Osteocyte (in vitro differentiated cells): ENCODE measurements around the gene HLCS. TPM values are rescaled to one million over a fixed set of nuclear protein-coding genes. Genes with fewer than 3 reads are reported as not detected.

Source experiments
- DNase-seq: peaks from one replicate; pipeline ENCODE4 v3.0.0; 2021; ENCODE audit warnings: mixed read lengths; ENCODE audit not compliant: unreplicated experiment; ENCODE audit errors: extremely low spot score
- H3K27ac Mint-ChIP-seq: one replicate; pipeline ENCODE4 v1.8.0; 2021; ENCODE audit warnings: mild to moderate bottlenecking, mixed read lengths; ENCODE audit not compliant: unreplicated experiment
- H3K27me3 Mint-ChIP-seq: one replicate; pipeline ENCODE4 v1.8.0; 2021; ENCODE audit warnings: mixed read lengths; ENCODE audit not compliant: unreplicated experiment
- H3K36me3 Mint-ChIP-seq: one replicate; pipeline ENCODE4 v1.8.0; 2021; ENCODE audit warnings: mixed read lengths; ENCODE audit not compliant: unreplicated experiment
- H3K4me1 Mint-ChIP-seq: one replicate; pipeline ENCODE4 v1.8.0; 2021; ENCODE audit warnings: mixed read lengths; ENCODE audit not compliant: unreplicated experiment
- H3K4me3 Mint-ChIP-seq: one replicate; pipeline ENCODE4 v1.8.0; 2021; ENCODE audit warnings: mild to moderate bottlenecking, moderate library complexity, mixed read lengths; ENCODE audit not compliant: unreplicated experiment
- H3K9me3 Mint-ChIP-seq: one replicate; pipeline ENCODE4 v1.8.0; 2021; ENCODE audit warnings: mixed read lengths; ENCODE audit not compliant: unreplicated experiment
- total RNA-seq: library from RNA; stranded (reverse); gene quantifications from 2 replicates; pipeline ENCODE4 v1.2.1, GENCODE V29; 2021
- TF ChIP-seq, protein P1 (sequence below): fragments of 200-600 bp; sonication (generic); IDR thresholded peaks from 2 replicates; pipeline ENCODE4 v1.5.0; 2021; ENCODE audit warnings: antibody characterized with exemption, mild to moderate bottlenecking, moderate library complexity

The HLCS gene
- total RNA-seq, 1 donor from 2014 or later: 26.7 TPM

DNA sequence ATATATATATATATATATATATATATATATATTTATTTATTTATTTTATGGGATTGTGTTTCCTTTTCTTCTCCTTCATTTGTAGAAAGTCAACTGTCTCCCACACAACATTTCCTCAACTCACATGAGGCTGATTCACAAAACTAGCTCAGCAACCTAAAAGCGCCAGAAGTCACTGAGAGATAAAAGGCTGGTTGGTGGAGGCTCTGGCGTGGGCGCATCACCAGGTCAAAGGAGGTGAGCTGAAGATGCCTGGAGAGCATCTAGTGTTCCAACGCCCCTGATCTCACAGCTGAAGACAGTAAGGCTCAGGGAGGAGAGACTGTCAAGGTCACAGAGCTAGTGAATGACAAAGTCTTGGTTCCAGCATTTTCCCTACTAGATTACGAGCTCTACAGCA lies 78.0 kb downstream of the HLCS start:
- Mint-ChIP-seq H3K9me3 (peaks cover 4% of the 10 kb centered on the region), H3K4me1 (peaks cover 7% of the 10 kb centered on the region), H3K36me3 (peaks cover 20% of the 10 kb centered on the region), H3K27ac (no peak overlapping the region), H3K27me3 (no peaks in the 10 kb centered on the region), H3K4me3 (no peak overlapping the region)
- no peak for DNase-seq
- TF ChIP-seq, protein P1, sequence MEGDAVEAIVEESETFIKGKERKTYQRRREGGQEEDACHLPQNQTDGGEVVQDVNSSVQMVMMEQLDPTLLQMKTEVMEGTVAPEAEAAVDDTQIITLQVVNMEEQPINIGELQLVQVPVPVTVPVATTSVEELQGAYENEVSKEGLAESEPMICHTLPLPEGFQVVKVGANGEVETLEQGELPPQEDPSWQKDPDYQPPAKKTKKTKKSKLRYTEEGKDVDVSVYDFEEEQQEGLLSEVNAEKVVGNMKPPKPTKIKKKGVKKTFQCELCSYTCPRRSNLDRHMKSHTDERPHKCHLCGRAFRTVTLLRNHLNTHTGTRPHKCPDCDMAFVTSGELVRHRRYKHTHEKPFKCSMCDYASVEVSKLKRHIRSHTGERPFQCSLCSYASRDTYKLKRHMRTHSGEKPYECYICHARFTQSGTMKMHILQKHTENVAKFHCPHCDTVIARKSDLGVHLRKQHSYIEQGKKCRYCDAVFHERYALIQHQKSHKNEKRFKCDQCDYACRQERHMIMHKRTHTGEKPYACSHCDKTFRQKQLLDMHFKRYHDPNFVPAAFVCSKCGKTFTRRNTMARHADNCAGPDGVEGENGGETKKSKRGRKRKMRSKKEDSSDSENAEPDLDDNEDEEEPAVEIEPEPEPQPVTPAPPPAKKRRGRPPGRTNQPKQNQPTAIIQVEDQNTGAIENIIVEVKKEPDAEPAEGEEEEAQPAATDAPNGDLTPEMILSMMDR: no peak

GRCh38 chr21:36887963-36888362 lies 78.5 kb downstream of the HLCS start:
- peaks cover 22% of the 10 kb centered on the region for H3K36me3 Mint-ChIP-seq
- peak; percentile 73 for DNase-seq
- TF ChIP-seq, protein P1: no peak
- H3K4me1 Mint-ChIP-seq: peaks cover 7% of the 10 kb centered on the region
- H3K27ac Mint-ChIP-seq: no peak overlapping the region
- H3K9me3 Mint-ChIP-seq: peaks cover 7% of the 10 kb centered on the region
- H3K27me3 Mint-ChIP-seq: no peaks in the 10 kb centered on the region
- no peak overlapping the region for H3K4me3 Mint-ChIP-seq

GRCh38 chr21:36883532-36884486 lies 82.7 kb downstream of the HLCS start:
- Mint-ChIP-seq H3K9me3 (peaks cover 7% of the 10 kb centered on the region), H3K36me3 (peaks cover 11% of the 10 kb centered on the region), H3K4me3 (no peak overlapping the region), H3K27me3 (no peaks in the 10 kb centered on the region), H3K27ac (no peak overlapping the region), H3K4me1 (peaks cover 22% of the 10 kb centered on the region)
- peak; percentile 51 for DNase-seq
- TF ChIP-seq, protein P1: no peak

DNA sequence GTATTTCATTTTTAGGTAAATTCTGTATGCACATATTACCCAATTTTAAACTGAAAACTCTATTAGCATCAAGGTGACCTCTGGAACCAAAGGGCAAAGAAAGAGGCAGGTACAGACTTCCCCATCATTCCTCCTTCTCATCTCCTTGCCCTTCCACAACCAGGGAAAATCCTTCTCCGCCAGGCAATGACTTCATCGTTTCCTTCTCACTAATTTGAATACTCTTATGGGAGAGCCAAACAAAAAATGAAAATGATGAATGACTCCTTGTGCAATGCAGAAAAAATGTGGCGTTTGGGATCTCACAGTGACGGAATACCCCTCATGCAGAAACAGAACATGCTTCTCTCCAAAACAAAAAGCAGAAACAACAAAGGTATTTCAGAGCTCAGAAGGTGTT lies 83.7 kb downstream of the HLCS start:
- Mint-ChIP-seq H3K4me3 (no peak overlapping the region), H3K27ac (no peak overlapping the region), H3K27me3 (no peaks in the 10 kb centered on the region), H3K9me3 (peaks cover 15% of the 10 kb centered on the region), H3K36me3 (peaks cover 19% of the 10 kb centered on the region), H3K4me1 (peaks cover 19% of the 10 kb centered on the region)
- no peak for DNase-seq
- TF ChIP-seq, protein P1: no peak

DNA sequence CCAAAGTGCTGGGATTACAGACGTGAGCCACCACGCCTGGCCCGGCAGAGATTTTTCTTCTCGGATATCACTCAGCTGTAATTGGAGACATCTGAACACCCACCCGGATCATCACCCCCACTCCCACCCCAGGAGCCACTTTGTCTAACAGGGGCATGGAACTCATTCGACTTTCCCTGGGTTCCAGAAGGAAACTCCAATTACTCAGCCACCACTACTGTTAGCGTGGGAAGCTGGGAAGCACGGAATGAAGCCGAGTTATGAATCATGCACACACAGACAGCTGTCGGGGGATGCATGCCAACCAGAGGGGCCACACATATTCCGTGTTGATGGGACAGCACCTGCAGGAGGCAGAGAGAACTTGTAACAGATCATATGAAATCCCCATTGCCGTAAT lies 85.2 kb downstream of the HLCS start:
- DNase-seq: no peak
- peak overlapping the region; percentile 60 for H3K27ac Mint-ChIP-seq
- H3K4me3 Mint-ChIP-seq: no peak overlapping the region
- peaks cover 31% of the 10 kb centered on the region for H3K36me3 Mint-ChIP-seq
- H3K4me1 Mint-ChIP-seq: peaks cover 18% of the 10 kb centered on the region
- no peaks in the 10 kb centered on the region for H3K27me3 Mint-ChIP-seq
- peaks cover 28% of the 10 kb centered on the region for H3K9me3 Mint-ChIP-seq
- TF ChIP-seq, protein P1: no peak
